NOMO-1 treated with dmso at 0.1 percent for 144 hours (cell line): Measurements from ENCODE around the gene CHD6.

Experiments
- DNase-seq: peaks from one replicate; lab custom pipeline; 2025; ENCODE audit not compliant: unreplicated experiment; lab: John Stamatoyannopoulos, UW

CHD6 gene

DNA sequence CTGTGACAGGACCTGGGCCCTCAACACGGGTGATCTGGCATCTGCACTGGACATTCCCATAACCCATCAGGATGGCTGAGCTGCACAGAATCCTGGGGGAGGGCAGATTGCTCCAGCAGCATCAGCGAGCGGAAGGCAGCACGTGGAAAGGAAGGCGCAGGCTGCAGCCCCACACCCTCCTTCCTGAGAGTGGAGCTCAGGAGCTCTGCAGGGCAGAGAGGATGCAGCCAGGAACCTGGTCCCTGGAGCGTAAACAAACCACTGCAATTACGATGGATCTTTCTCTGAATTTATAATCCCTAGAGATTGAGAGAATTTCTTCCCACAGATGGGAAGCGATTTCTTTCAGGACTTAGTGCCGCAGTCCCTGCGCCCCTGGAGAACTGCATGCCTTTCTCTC lies 211.8 kb downstream of the CHD6 start:
- no peak for DNase-seq

- no peak for DNase-seq
Observed at GRCh38 chr20:41405436-41405835, 212.7 kb downstream of the CHD6 start.

DNA sequence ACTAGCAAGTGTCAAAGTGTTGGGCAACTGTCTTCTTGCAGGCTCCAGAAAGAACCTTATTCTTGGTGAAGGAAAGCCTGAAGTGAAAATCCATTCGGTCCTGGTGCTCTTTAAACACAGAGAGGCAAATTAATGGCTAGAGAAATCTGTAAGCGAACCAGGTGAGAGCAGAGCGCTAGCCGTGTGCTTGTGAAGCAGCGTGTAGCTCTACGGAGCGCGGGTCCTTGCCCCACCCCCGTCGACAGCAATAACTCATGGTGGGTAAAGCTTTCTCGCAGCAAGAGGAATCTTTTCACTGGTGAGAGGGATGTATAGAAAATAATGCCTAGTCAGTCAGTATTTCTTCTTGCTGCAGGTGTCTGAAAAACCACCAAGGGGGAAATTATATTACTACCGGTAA lies 214.6 kb downstream of the CHD6 start:
- DNase-seq, result no peak

- DNase-seq, result no peak
Observed at GRCh38 chr20:41398408-41398807, 219.8 kb downstream of the CHD6 start.

GRCh38 chr20:41395667-41396664 lies 222.2 kb downstream of the CHD6 start:
- no peak for DNase-seq

- DNase-seq, result no peak
Observed at GRCh38 chr20:41394931-41395666, 223.1 kb downstream of the CHD6 start.

- DNase-seq, result no peak
Observed at GRCh38 chr20:41394081-41394480, 224.1 kb downstream of the CHD6 start.

DNA sequence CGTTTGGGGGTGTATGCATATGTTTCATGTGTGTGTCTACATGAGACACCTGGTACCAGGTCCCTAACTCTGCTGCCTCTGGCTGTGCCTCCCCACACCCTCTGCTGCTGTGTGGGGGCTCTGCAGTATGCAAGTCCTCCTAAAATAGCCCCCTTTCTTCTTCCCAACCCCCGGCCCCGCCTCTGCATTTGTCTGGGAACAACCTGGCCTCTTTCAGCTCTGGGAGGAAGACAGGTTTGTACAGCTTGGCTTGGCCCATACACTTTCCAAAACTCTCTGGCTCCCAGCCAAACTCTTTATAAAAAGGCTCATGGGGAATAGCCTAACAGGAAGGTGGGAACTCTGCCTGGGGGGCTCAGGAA lies 224.5 kb downstream of the CHD6 start:
- DNase-seq, result no peak

DNA sequence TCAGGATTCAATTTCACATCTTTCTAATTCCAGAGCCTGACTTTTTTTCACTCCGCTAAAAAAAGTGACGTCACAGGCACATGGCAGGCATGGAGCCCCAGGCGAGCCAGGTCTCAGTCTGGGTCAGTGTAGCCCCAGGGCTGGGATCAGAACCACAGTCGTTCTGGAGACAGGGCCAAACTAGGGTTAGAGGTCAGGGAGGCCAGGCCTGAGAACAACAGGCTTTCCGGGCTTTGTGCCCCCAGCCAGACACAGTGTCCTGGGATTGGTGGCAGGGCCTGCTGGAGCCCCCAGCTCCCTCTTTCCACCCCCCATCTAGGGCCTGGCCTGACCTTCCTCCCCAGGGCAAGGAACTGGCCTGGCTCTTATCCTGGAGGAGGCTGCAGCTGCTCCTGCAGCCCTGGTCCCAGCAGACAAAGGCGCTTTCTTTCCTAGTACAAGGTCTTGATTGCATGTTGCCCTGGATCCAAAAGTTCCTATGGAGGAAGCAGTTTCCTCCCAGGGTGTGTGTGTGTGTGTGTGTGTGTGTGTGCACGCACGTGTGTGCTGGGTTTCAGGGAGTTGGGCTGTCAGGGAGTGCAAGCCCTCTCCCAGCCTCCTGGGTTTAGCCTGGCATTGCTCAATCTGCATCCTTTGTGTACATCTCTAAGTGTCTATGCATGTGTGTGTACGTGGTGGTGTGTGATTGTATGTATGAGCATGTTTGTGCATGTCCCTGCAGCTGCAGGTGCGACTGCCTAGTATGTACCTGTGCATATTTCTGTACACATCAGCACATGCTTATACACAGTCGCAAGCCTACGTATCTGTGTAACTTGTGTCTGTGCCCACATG lies 225.1 kb downstream of the CHD6 start:
- no peak for DNase-seq

DNA sequence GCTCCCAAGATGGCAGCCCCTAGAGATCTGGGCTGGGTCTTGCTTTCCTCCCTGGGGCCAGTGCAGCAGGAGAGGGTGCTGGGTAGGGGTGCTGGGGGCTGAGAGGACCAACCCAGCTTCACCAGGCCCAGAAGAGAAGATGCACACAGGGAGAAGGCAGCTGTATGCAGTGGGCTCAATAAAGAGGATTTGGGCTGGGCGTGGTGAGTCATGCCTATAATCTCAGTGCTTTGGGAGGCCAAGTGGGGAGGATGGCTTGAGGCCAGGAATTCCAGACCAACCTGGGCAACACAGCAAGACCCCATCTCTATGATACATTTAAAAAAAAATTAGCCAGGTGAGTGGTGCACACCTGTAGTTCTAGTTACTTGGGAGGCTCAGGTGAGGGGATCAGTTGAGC lies 225.9 kb downstream of the CHD6 start:
- no peak for DNase-seq

DNA sequence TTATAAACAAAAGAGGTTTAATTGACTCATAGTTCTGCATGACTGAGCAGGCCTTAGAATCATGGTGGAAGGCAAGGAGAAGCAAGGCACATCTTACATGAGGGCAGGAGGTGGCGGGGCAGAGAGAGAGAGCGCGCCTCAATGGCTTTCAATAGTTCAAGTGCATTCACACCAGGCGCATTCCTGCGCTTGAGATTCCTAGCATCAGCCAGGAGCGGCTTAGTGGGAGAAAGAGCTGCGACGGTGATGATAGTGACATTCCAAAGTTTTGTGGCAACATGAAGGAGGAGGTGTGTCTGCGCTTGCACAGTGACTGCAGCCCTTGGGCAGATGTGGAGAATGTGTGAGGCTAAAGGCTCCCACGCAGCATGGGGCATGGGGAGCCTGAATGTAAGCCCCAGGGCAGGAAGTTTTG lies 226.6 kb downstream of the CHD6 start:
- DNase-seq, result no peak

DNA sequence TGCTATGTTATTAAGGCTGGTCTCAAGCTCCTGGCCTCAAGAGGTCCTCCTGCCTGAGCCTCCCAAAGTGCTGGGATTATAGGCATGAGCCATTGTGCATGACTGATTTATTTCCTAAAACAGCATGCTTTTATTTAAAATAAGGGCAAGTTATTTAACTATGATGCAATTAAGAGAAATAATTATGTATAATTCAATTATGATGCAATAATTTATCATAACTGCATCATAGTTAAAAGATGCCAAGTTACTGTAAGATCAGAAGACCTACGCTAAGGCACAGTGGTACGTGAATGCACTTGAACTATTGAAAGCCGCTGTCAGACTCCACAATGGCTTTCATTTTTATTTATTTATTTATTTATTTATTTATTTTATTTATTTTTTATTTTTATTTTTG lies 227.3 kb downstream of the CHD6 start:
- DNase-seq, result no peak

- no peak for DNase-seq
Observed at GRCh38 chr20:41387444-41387851, 230.7 kb downstream of the CHD6 start.

- DNase-seq, result no peak
Observed at GRCh38 chr20:41386502-41387427, 231.4 kb downstream of the CHD6 start.

GRCh38 chr20:41382791-41383305 lies 235.3 kb downstream of the CHD6 start:
- DNase-seq, result no peak

- peak; percentile 17 for DNase-seq
Observed at GRCh38 chr20:41380551-41381193, 237.5 kb downstream of the CHD6 start.

DNA sequence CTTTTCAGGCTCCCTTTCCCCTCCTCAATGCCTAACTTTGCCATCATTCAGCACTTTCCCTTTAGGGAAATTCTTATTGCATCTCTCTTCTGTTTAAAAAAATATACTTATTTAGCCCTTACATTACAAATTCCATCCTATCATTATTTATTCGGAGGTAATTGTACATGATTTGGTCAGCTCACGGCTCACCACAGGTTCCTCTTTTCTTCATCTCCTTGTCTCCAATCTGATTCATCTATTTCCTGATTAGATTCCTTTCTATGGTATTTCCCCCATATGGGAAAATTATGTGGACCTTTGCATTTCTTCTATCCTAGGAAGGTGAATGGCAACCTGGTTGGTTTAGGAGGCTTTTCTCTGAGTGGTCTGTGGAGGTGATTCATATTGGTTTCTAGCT lies 238.6 kb downstream of the CHD6 start:
- DNase-seq, result peak; percentile 15

DNA sequence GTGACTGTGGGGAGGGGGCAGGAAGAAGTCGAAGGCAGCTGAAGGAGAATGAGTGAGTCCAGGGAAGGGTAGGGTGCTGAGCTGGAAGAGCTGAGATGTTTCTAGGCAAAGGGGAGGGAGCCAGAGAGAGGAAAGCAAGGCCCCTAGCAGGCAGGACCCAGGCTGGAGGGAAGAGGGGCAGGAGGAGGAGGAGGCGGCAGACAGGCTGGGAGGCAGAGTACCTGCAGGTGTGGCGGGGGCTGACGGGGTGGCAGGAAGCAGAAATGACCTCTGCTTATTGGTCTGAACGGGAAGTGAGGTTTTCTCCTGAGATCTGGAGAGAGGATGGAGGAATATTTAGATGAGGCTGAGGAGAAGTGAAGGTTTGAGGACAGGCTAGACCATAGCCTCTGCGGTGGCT lies 240.9 kb downstream of the CHD6 start:
- no peak for DNase-seq

- DNase-seq, result no peak
Observed at GRCh38 chr20:41376349-41376748, 241.8 kb downstream of the CHD6 start.

- no peak for DNase-seq
Observed at GRCh38 chr20:41375846-41376245, 242.3 kb downstream of the CHD6 start.
